ENCODE measurements around the gene LTB4R2.

- TF ChIP-seq CTCF (IDR thresholded peaks at IDR 0.05; ENCODE audit: low read length), result no peak
- TF ChIP-seq EZH2 (optimal IDR thresholded peaks at IDR 0.05; ENCODE audit: low read depth, low read length), result no peak
These were observed 29.0 kb upstream of the LTB4R2 start for GRCh38 chr14:24280797-24281460.

Data from MM.1S (cell line).